ENCODE data around the gene PAX5. TPM values are rescaled to one million over a fixed set of nuclear protein-coding genes. Genes with fewer than 3 reads are reported as not detected.

PAX5 gene
- total RNA-seq, 1 donor from 2014 or later = not detected

GRCh38 chr9:36985769-36986467, 48.1 kb downstream of the PAX5 start:
- H3K27me3 ChIP-seq (ENCODE audit: control insufficient read depth, insufficient read depth, low read length) = peaks cover 54% of the 10 kb centered on the region
- no peak overlapping the region for H3K4me3 ChIP-seq (ENCODE audit: low read depth, low read length)
- no peak for TF ChIP-seq CTCF (IDR thresholded peaks at IDR 0.05; ENCODE audit: insufficient read depth, low read length, poor library complexity, severe bottlenecking)

GRCh38 chr9:36985061-36985768, 48.9 kb downstream of the PAX5 start:
- Histone ChIP-seq H3K27me3 (ENCODE audit: control insufficient read depth, insufficient read depth, low read length) (peaks cover 51% of the 10 kb centered on the region), H3K36me3 (ENCODE audit: control insufficient read depth, insufficient read depth, low read length) (no peaks in the 10 kb centered on the region), H3K4me3 (ENCODE audit: low read depth, low read length) (no peak overlapping the region)
- DNase-seq (ENCODE audit: low read depth) = no peak
- TF ChIP-seq CTCF (IDR thresholded peaks at IDR 0.05; ENCODE audit: insufficient read depth, low read length, poor library complexity, severe bottlenecking) = no peak

More at GRCh38 chr9:36985769-36986467, 48.1 kb downstream of the PAX5 start:
- H3K36me3 ChIP-seq (ENCODE audit: control insufficient read depth, insufficient read depth, low read length) = no peaks in the 10 kb centered on the region
- no peak for DNase-seq (ENCODE audit: low read depth)

- no peak for TF ChIP-seq CTCF (IDR thresholded peaks at IDR 0.05; ENCODE audit: insufficient read depth, low read length, poor library complexity, severe bottlenecking)
- H3K36me3 ChIP-seq (ENCODE audit: control insufficient read depth, insufficient read depth, low read length) = no peaks in the 10 kb centered on the region
- DNase-seq (ENCODE audit: low read depth) = no peak
- H3K27me3 ChIP-seq (ENCODE audit: control insufficient read depth, insufficient read depth, low read length) = peaks cover 27% of the 10 kb centered on the region
- no peak overlapping the region for H3K4me3 ChIP-seq (ENCODE audit: low read depth, low read length)
Observed at GRCh38 chr9:36980148-36980974, 53.7 kb downstream of the PAX5 start.

GRCh38 chr9:36976371-36977030, 57.6 kb downstream of the PAX5 start:
- no peak overlapping the region for H3K4me3 ChIP-seq (ENCODE audit: low read depth, low read length)
- no peak for DNase-seq (ENCODE audit: low read depth)
- no peak for TF ChIP-seq CTCF (IDR thresholded peaks at IDR 0.05; ENCODE audit: insufficient read depth, low read length, poor library complexity, severe bottlenecking)

GRCh38 chr9:36974731-36975130, 59.3 kb downstream of the PAX5 start:
- H3K36me3 ChIP-seq (ENCODE audit: control insufficient read depth, insufficient read depth, low read length) = no peaks in the 10 kb centered on the region
- DNase-seq (ENCODE audit: low read depth) = no peak
- peaks cover 10% of the 10 kb centered on the region for H3K27me3 ChIP-seq (ENCODE audit: control insufficient read depth, insufficient read depth, low read length)
- no peak overlapping the region for H3K4me3 ChIP-seq (ENCODE audit: low read depth, low read length)
- peak; percentile 22 for TF ChIP-seq CTCF (IDR thresholded peaks at IDR 0.05; ENCODE audit: insufficient read depth, low read length, poor library complexity, severe bottlenecking)

More at GRCh38 chr9:36976371-36977030, 57.6 kb downstream of the PAX5 start:
- no peaks in the 10 kb centered on the region for H3K36me3 ChIP-seq (ENCODE audit: control insufficient read depth, insufficient read depth, low read length)
- peaks cover 10% of the 10 kb centered on the region for H3K27me3 ChIP-seq (ENCODE audit: control insufficient read depth, insufficient read depth, low read length)
